HG03025 (cell line): ENCODE data around the gene GALNT5.
"Not testable (repeated sequence)": the region's sequence is repeated elsewhere in the genome, so short reads cannot be mapped to it uniquely, and the experiment has no call there.

Experiments used
- ATAC-seq: cut with Tn5 transposase; IDR thresholded peaks from one replicate; pipeline ENCODE4 v1.9.1; 2021; ENCODE audit warnings: mild to moderate bottlenecking, moderate library complexity; ENCODE audit not compliant: unreplicated experiment, low FRiP score

The GALNT5 gene, protein sequence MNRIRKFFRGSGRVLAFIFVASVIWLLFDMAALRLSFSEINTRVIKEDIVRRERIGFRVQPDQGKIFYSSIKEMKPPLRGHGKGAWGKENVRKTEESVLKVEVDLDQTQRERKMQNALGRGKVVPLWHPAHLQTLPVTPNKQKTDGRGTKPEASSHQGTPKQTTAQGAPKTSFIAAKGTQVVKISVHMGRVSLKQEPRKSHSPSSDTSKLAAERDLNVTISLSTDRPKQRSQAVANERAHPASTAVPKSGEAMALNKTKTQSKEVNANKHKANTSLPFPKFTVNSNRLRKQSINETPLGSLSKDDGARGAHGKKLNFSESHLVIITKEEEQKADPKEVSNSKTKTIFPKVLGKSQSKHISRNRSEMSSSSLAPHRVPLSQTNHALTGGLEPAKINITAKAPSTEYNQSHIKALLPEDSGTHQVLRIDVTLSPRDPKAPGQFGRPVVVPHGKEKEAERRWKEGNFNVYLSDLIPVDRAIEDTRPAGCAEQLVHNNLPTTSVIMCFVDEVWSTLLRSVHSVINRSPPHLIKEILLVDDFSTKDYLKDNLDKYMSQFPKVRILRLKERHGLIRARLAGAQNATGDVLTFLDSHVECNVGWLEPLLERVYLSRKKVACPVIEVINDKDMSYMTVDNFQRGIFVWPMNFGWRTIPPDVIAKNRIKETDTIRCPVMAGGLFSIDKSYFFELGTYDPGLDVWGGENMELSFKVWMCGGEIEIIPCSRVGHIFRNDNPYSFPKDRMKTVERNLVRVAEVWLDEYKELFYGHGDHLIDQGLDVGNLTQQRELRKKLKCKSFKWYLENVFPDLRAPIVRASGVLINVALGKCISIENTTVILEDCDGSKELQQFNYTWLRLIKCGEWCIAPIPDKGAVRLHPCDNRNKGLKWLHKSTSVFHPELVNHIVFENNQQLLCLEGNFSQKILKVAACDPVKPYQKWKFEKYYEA

DNA sequence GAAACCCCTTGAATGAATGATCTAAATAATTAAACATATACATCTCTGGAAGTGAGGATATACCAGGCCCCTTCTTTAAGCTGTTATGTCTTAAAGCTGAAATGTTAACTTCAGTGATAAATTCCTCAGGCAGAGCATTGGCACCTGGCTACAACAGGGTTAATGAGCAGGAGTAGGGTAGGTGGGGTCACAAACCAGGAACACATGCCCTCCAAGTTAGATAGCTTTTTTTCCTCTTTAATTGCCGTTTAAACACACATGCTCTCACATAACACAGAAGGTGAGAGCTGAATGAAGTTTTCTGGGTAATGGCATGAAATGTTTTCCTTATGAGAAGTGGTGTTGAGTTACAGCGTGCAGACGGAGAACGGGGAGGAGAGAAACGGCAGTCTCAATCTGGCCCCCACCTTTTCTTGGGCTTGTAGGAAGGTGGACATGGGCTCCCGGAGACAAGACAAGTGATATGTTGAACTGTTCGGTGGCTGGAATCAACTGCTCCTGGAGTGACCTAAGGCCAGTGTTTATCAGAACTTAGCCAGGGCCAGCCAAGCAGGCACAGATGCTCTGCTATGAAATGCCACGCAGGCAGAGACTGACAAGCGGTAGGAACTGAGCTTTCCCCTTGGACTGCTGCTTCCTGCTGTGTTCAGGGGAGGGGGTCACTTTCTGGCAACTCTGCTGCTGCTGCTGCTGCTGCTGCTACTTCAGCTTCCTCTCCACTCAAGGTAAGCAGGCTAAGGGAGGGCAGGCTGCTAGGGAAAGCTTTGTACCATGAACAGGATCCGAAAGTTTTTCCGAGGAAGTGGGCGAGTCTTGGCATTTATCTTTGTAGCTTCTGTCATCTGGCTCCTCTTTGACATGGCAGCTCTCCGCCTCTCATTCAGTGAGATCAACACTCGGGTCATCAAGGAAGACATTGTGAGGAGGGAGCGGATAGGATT, at the start of gene GALNT5:
GALNT5 (plus strand) TSS at position 394 of the 941 bp plus-strand sequence; CDS start at position 772, 378 bp downstream.
- ATAC-seq: no peak

DNA sequence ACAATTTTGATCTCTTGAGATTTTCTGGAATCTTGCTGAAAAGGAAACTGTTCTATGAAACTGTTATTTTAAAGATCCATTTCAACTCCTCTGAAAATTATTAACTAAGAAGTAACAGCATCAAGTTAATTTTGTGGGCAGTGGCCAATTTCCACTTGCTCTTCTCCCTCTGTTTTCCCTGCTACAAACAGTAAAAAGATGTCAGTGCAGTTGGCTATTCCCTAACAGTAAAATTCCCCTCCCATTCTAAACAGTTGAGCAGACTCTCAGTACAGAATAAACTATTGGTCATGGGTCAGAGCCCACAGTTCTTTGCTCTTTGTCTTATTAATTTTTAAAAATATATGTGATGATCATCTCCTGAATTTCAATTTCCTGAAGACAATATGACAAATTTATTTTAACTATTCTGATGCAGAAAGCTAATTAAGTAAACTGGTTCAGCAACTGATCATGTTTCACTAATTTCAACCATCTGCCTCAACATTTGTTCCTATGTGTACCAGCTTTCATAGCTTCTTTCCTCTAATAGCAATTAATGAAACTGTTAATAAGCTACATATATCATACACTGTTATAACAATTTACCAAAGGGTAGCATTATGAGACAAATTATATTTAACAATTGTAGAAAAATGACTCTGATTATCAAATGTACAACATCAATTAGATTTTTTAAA, 41.1 kb upstream of the GALNT5 start:
- ATAC-seq: no peak

DNA sequence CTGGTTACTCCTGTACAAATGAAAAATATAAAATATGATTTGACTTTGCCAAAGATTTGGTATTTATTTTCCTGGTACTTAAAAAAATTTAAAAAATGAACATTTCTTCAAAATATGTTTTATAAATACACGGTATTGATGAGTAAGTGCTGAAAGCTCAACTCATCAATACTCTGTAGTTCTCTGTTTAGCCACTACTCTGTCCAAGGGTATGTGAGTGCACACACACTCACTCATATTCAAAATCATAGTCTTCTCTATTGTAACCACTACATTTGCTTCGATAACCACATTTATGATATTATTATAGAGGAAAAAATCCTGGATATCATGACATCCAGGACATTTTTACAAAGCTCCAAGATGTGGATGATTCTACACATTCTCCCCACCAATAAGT, 40.1 kb upstream of the GALNT5 start:
- no peak for ATAC-seq

DNA sequence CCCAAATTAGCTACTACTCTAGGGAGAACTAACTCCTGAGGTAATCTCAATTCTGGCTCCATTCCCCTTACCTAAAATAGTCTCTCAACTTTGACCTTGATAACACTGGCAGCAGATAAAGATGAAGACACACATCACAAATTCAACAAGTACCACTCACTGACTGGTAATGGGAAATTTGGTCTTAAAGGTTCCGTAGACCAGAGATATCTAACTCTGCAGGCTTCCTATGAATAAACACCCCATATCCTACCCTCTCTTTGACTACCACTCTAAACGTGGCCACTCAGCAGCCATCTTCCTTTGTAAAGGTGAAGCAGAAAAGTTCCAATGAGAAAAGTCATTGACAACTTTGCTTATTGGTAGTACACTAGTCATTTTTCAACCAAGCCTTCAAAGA, 38.6 kb upstream of the GALNT5 start:
- no peak for ATAC-seq

DNA sequence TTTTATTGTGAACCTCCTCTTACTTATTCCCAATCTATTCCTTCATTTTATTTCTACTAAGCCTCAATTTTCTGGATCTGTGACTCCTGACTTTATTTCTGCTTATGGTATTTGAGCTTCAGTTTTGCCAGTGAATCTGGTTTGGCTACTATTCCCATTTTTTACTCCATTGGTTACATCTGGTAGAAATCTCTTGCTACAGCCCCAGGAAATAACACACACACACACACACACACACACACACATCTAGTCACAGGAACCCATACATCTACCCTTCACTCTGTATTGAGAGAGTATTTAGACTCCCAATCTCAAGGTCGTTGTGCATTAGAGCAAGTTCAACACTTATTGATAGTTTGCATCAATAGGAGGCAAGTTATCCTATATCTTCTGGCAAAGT, 37.0 kb upstream of the GALNT5 start:
- ATAC-seq: no peak

DNA sequence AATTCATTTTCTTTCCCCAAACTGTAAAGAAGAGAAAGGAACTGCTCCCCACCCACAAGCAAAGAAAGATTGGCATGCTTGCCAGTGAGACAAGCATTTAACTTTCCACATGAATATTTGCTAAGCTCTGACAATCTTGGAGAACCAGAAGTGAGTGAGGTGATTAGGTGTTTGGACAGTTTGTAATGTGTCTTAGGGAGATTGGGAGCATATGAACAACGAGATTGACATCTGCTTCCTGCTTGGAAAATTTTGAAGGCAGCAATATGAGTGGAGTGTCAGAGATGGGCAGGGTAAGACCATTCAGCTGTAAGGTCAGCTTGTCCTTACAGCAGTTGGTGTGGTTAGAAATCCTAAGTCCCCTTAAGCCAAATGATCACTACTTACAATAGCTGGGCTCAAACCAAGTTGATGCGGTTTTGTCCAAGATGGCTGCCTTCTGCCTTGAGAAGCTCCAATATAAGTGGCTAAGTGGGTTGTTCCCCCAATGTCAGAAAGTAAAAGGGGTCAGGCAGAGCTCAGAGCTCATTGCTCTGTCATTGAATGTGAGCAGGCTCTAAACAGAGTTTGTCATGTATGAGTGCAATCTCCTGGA, 36.0 kb upstream of the GALNT5 start:
- no peak for ATAC-seq

DNA sequence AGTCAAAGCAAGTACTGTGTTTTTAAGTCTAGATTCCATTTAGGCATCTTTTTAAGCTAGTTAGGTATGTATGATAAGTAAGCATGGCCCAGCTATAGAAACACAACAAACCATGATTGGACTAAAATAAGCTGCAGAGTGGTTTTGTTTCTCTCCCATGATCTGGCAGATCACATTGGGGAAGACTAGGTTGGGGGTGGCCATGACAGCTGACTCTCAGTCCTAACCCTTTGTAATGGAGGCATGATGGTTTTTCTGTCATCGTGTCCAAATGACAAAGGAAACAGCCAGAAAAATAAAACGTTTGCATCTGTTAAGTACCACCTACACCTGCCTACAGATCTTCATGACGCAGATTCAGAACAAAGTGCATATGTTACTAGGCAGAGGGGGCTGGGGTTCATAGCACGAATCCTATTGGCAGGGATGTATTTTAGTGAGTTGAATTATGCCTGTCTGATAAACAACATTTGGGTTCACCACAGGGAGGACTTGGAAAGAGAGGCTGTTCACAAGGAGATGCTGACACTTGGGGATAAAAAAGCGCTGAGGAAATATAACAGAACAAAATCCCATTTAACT, 33.8 kb upstream of the GALNT5 start:
- no peak for ATAC-seq

DNA sequence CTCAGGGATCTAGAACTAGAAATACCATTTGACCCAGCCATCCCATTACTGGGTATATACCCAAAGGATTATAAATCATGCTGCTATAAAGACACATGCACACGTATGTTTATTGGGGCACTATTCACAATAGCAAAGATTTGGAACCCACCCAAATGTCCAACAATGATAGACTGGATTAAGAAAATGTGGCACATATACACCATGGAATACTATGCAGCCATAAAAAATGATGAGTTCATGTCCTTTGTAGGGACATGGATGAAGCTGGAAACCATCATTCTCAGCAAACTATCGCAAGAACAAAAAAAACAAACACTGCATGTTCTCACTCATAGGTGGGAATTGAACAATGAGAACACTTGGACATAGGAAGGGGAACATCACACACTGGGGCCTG, 33.1 kb upstream of the GALNT5 start:
- not testable (repeated sequence) for ATAC-seq

DNA sequence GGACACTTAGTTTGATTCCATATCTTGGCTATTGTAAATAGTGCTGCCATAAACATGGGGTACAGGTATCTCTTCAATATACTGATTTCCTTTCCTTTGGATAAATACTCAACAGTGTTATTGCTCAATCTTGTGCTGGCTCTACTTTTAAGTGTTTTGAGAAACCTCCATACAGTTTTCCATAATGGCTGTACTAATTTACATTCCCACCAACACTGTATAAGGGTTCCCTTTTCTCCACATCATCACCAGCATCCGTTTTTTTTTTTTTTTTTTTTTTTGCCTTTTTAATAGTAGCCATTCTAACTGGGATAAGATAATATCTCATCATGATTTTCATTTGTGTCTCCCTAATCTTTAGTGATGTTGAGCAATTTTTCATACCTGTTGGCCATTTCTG, 29.9 kb upstream of the GALNT5 start:
- ATAC-seq: no peak

DNA sequence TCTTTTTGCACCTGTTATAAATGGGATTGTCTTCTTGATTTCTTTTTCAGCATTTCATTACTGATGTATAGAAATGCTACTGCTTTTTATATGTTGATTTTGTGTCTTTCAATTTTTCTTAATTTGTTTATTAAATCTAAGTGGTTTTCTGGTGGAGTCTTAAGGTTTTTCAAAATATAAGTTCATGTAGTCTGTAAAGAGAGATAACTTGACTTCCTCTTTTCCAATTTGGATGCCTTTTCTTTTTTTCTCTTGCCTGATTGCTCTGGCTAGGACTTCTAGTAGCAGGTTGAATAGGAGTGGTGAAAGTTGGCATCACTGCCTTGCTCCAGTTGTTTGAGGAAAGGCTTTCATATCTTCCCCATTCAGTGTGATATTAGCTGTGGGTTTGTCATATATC, 28.6 kb upstream of the GALNT5 start:
- no peak for ATAC-seq

DNA sequence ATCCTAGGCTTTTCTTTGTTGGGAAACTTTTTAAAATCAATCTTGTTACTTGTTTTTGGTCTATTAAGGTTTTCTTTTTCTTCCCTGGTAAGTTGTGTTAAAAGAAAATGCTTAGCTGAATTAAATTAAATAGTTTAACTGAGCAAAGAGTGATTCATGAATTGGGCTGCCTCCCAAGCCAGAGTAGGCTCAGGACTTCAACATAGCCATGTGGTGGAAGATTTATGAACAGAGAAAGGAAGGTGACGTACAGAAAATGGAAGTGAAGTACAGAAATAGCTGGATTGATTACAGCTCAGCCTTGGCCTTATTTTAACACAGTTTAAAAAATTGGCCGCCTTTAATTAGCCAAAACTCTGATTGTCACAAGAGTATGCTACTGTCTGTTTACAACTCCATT, 27.9 kb upstream of the GALNT5 start:
- no peak for ATAC-seq

DNA sequence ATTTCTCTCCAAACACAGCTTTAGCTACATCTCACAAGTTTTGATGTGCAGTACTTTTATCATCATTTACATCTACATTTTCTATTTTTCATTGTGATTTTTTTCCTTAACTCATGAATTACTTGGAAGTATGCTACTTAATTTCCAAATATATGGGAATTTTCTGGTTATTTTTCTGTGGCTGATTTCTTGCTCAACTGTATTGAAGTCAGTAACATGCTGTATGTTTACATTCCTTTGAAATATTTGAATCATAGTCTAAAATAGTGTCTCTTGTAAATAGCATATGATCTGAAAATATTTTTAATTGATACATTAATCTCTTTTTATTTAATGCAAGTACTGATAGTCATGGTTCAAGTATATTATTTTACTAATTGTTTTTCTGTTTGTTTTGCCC, 26.0 kb upstream of the GALNT5 start:
- ATAC-seq: no peak

DNA sequence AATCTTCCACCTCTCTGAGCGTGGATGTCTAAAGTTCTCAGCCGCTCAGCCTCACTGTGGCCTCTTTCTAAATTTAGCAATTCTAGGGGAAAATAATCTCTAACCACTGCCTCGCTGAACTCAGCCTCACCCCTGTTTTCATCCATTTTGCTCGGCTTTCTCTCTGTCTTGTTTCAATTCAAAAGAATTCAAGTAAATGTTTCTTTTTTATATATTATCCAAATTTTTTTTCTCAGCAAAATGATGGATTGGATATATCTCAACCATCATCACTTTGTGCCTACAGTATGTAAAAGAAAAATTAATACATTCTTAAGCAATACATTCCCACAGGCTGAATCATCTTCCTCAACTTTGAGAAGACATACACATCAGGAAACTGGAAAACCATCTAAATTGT, 24.0 kb upstream of the GALNT5 start:
- no peak for ATAC-seq

DNA sequence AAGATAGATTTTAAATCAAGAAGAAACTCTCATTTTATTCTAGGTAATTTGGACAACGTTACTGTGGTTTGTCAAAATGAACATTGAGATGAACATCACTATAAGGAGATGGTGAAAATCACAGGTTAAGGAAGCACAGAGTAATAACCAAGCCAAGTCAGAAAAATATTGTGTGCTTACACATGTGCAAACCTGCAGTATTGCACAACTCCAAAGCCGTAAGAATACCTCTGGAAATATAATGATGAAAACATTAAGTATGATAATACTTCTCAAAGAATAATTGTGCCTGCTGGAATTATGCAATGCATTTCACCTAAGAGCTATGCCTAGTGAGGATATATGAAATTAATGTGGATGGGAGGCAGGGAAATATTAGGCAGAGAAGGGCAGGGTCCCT, 21.1 kb upstream of the GALNT5 start:
- no peak for ATAC-seq

DNA sequence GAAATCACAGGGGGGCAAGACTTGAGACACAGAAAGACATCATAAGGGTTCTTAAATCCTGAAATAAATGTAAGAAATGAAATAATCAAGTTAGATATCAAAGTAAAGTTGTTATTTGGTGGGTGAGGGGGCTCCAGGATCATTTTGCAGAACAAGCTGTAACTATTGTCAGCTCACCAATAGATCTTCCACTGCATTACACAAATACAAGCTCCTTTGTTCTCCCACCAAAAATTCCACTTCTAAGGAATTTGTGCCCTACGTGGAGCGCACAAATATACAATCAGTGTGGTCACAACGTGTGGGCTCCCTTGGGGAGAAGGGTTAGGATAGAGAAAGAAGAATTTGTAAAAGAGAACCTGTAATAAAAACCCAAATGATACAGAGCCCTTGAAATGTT, 19.2 kb upstream of the GALNT5 start:
- ATAC-seq: no peak

DNA sequence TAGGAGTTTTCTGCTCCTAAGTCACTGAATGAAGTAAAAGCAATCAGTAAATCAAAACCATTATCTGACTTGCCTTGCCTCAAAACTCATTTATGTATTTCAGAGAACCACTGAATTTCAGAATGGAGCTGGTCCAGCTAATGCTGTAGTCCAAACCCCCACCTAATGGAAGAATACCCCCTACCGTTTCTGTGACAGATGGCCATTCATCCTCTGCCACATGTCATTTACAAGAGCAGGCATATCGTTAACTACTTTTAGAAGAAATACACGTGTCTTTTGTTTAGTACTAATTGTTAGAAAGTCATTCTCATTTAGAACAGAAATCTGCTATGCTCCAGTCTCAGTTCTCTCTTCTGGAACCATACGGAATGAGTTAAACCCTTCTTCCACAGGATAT, 12.8 kb upstream of the GALNT5 start:
- ATAC-seq: no peak

DNA sequence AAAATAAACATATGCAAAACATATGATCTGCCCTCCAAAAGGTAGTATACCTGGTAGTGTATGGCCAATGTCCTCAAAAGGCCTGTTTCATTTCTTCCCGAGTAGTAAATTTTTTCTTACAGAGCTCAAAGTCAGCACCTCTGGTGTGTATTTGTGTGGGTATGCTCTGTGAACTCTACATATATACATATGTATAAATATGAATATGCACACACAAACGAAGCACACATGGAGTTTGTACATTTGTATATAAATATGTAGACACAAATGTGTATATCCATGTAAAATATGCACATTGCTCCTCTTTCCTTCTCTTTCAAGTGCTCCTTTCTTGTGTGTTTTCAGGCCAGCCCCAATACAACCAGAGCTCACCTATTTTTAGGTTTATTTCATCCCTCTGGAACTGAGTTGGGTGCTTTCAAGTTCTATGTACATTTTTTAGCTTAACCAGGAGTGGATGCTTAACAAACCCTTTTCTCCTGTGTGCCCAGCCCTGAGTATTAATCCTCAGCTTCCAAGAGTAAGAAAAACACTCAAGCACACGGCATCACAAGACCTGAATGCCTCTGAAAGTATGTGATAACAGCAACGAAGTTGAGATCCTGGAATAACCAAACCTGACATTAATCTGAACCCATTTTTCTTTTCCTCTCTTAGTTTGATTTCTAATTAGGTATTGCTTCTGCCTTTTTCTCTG, 12.2 kb upstream of the GALNT5 start:
- no peak for ATAC-seq
